K562 (cell line): Measurements from ENCODE around the gene SHANK2. TPM values are rescaled to one million over a fixed set of nuclear protein-coding genes. Genes with fewer than 3 reads are reported as not detected.

Experiments
- ATAC-seq: fragments of 200-7000 bp; cut with Tn5 transposase; 3 replicates; pipeline ENCODE4 v1.9.1; 2020; ENCODE audit warnings: moderate library complexity
- BruUV-seq: library from RNA; stranded (reverse); fragments of 400-500 nt; replicated peaks from 2 replicates; lab custom pipeline; 2021; lab: Mats Ljungman, UMichigan
- CTCF ChIA-PET: fragments of 300-600 bp; formaldehyde crosslinking; extraction: SDS; loops from one replicate; lab custom pipeline; 2021; ENCODE audit warnings: low intra/inter-chr PET ratio; lab: Yijun Ruan, JAX
- POLR2A ChIA-PET: fragments of 300-600, 350-650 bp; sonication (Branson Sonifier 250); formaldehyde crosslinking; extraction: SDS; loops from one replicate; lab custom pipeline; 2021; ENCODE audit warnings: antibody characterized with exemption, inconsistent platforms; lab: Yijun Ruan, JAX
- DNase-seq, 4 experiments: peaks; one replicate each; pipeline versions ENCODE4 v3.0.0 to v3.0.0-alpha.2; 2011 to 2018; ENCODE audit warnings: low spot score in 3 of 4, mixed read lengths in 3 of 4; ENCODE audit errors: extremely low read depth in 1 of 4
- FAIRE-seq: peaks from 2 replicates; lab custom pipeline; 2011; peaks lifted over from hg19 to GRCh38; lab: Jason Lieb, UNC
- H2AFZ ChIP-seq: 2 replicates; pipeline ENCODE4 v1.6.0; 2011; ENCODE audit warnings: low read depth, low read length, control low read depth, inconsistent platforms
- H3K27ac ChIP-seq: fragments of 200-600 bp; 3 replicates; pipeline ENCODE4 v1.8.0; 2011; ENCODE audit warnings: low read depth, mild to moderate bottlenecking, control low read depth, inconsistent platforms, low read length, moderate library complexity, mixed read lengths; ENCODE audit errors: extremely low read depth
- H3K27me3 ChIP-seq, 2 experiments: fragments of 300-600 bp in 1 of 2; 2 replicates in 1 of 2; 3 replicates in 1 of 2; pipeline versions ENCODE4 v1.6.0 to v1.8.0; 2011; ENCODE audit warnings: inconsistent platforms in 2 of 2, low read length in 2 of 2, mild to moderate bottlenecking in 1 of 2, mixed read lengths in 1 of 2, moderate library complexity in 1 of 2; ENCODE audit not compliant: control insufficient read depth in 2 of 2, insufficient read depth in 2 of 2
- H3K36me3 ChIP-seq: fragments of 300-600 bp; 3 replicates; pipeline ENCODE4 v1.8.0; 2011; ENCODE audit warnings: mild to moderate bottlenecking, low read length, inconsistent platforms; ENCODE audit not compliant: control insufficient read depth, insufficient read depth
- H3K4me1 ChIP-seq, 2 experiments: fragments of 200-600 bp in 1 of 2; replicated peaks in 1 of 2; 2 replicates in 1 of 2; 3 replicates in 1 of 2; pipeline versions ENCODE4 v1.5.1 to v1.8.0; 2011; ENCODE audit warnings: inconsistent platforms in 2 of 2, low read length in 2 of 2, mild to moderate bottlenecking in 1 of 2, mixed read lengths in 1 of 2, moderate library complexity in 1 of 2; ENCODE audit not compliant: control insufficient read depth in 2 of 2, insufficient read depth in 2 of 2
- H3K4me2 ChIP-seq: 2 replicates; pipeline ENCODE4 v1.6.1; 2011; ENCODE audit warnings: low read length, control low read depth, inconsistent platforms, mixed read lengths; ENCODE audit not compliant: insufficient read depth
- H3K4me3 ChIP-seq: fragments of 200-600 bp; sonication (generic), shearing (Covaris generic); 2 replicates; pipeline ENCODE4 v1.5.1; 2016; ENCODE audit warnings: control low read depth, inconsistent platforms
- H3K79me2 ChIP-seq: fragments of 200-600 bp; 3 replicates; pipeline ENCODE4 v1.8.0; 2011; ENCODE audit warnings: low read length, inconsistent platforms; ENCODE audit not compliant: control insufficient read depth, insufficient read depth
- H3K9ac ChIP-seq, 2 experiments: 2 replicates each; pipeline versions ENCODE4 v1.6.0 to v1.6.1; 2011; ENCODE audit warnings: low read depth in 2 of 2, low read length in 2 of 2, control low read depth in 1 of 2, inconsistent platforms in 1 of 2, mild to moderate bottlenecking in 1 of 2, mixed read lengths in 1 of 2; ENCODE audit not compliant: insufficient read depth in 1 of 2
- H3K9me1 ChIP-seq: one replicate; pipeline ENCODE4 v1.6.0; 2011; ENCODE audit warnings: inconsistent platforms, mild to moderate bottlenecking, low read length, moderate library complexity; ENCODE audit not compliant: control insufficient read depth, insufficient read depth
- H3K9me3 ChIP-seq: replicated peaks from 2 replicates; pipeline ENCODE4 v1.5.1; 2011; ENCODE audit warnings: low read depth, low read length, inconsistent platforms; ENCODE audit not compliant: control insufficient read depth, insufficient read depth
- H4K20me1 ChIP-seq: replicated peaks from 2 replicates; pipeline ENCODE4 v1.6.1; 2011; ENCODE audit warnings: low read length, inconsistent platforms, mixed read lengths; ENCODE audit not compliant: control insufficient read depth, insufficient read depth
- CAMTA2 ChIP-seq: fragments of 250-450 bp; sonication (Bioruptor Pico); conservative IDR thresholded peaks from 2 replicates; pipeline ENCODE4 v1.5.1; 2022
- CBX8 ChIP-seq: fragments of 200-600 bp; sonication (generic); IDR thresholded peaks from 2 replicates; pipeline ENCODE4 v1.6.1; 2012; ENCODE audit warnings: borderline replicate concordance, mixed run types, low read depth, mild to moderate bottlenecking, moderate library complexity, mixed read lengths, low read length, control low read depth, inconsistent platforms; ENCODE audit not compliant: poor library complexity, severe bottlenecking; ENCODE audit errors: extremely low read depth
- ETV5 ChIP-seq: sonication (generic); formaldehyde crosslinking; IDR thresholded peaks from 2 replicates; pipeline ENCODE4 v1.4.0; 2020; ENCODE audit warnings: low read depth, mild to moderate bottlenecking, missing genetic modification reagents
- HEY1 ChIP-seq: fragments of 250-450 bp; sonication (Bioruptor Pico); IDR thresholded peaks from 2 replicates; pipeline ENCODE4 v1.5.0; 2020; ENCODE audit warnings: mild to moderate bottlenecking, moderate library complexity, borderline replicate concordance
- MITF ChIP-seq: IDR thresholded peaks from 2 replicates; pipeline ENCODE4 v1.6.1; 2014; ENCODE audit warnings: antibody characterized with exemption
- MXI1 ChIP-seq: IDR thresholded peaks from 2 replicates; pipeline ENCODE4 v1.6.1; 2011; ENCODE audit warnings: low read depth, mild to moderate bottlenecking, improper control_type of control experiment, low read length
- NFE2L1 ChIP-seq: fragments of 450-650 bp; IDR thresholded peaks from 2 replicates; pipeline ENCODE4 v1.6.1; 2016; ENCODE audit warnings: missing genetic modification characterization, low read depth, mild to moderate bottlenecking, missing compliant biosample characterization, moderate library complexity, borderline replicate concordance
- NR4A1 ChIP-seq, 2 experiments: fragments of 250-450 bp in 1 of 2; fragments of 450-650 bp in 1 of 2; sonication (Bioruptor Pico) in 1 of 2; IDR thresholded peaks; 2 replicates each; pipeline versions ENCODE4 v1.4.0 to v1.6.1; 2016 to 2020; ENCODE audit warnings: mild to moderate bottlenecking in 2 of 2, missing compliant biosample characterization in 1 of 2, missing genetic modification characterization in 1 of 2, moderate library complexity in 1 of 2
- PRPF4 ChIP-seq: fragments of 200-400 bp; formaldehyde crosslinking; IDR thresholded peaks from one replicate; pipeline ENCODE4 v1.6.1; 2017; ENCODE audit warnings: low read length, low read depth, mild to moderate bottlenecking; ENCODE audit not compliant: insufficient read depth, poor library complexity, severe bottlenecking
- PYGO2 ChIP-seq: fragments of 450-650 bp; IDR thresholded peaks from 2 replicates; pipeline ENCODE4 v1.6.1; 2016; ENCODE audit warnings: mild to moderate bottlenecking, missing genetic modification characterization, moderate library complexity, missing compliant biosample characterization
- SLC30A9 ChIP-seq: fragments of 250-450 bp; sonication (Bioruptor Pico); IDR thresholded peaks from 2 replicates; pipeline ENCODE4 v1.8.0; 2022; ENCODE audit warnings: mild to moderate bottlenecking, moderate library complexity
- THAP12 ChIP-seq: fragments of 250-450 bp; sonication (Bioruptor Pico); IDR thresholded peaks from 2 replicates; pipeline ENCODE4 v1.9.0; 2021; ENCODE audit warnings: mild to moderate bottlenecking, inconsistent platforms
- ZFP36 ChIP-seq: fragments of 150-350 bp; IDR thresholded peaks from 2 replicates; pipeline ENCODE4 v1.6.1; 2018; ENCODE audit warnings: low read length, low read depth; ENCODE audit not compliant: partially characterized antibody
- ZNF217 ChIP-seq: sonication (generic); formaldehyde crosslinking; IDR thresholded peaks from 2 replicates; pipeline ENCODE4 v1.8.0; 2022; ENCODE audit warnings: mild to moderate bottlenecking, missing genetic modification reagents
- ZNF696 ChIP-seq: fragments of 250-450 bp; sonication (Bioruptor Pico); conservative IDR thresholded peaks from 2 replicates; pipeline ENCODE4 v1.4.0; 2020; ENCODE audit warnings: mild to moderate bottlenecking, moderate library complexity
- ZNF740 ChIP-seq, 3 experiments: fragments of 200-800 bp in 1 of 3; sonication (Bioruptor generic) in 1 of 3; sonication (generic) in 1 of 3; formaldehyde crosslinking in 1 of 3; IDR thresholded peaks; 2 replicates each; pipeline versions ENCODE4 v1.6.1 to v1.8.0; 2016 to 2022; ENCODE audit warnings: mild to moderate bottlenecking in 2 of 3, missing compliant biosample characterization in 2 of 3, missing genetic modification characterization in 2 of 3, missing genetic modification reagents in 1 of 3
- whole genome bisulfite sequencing: fragments of 100-300 bp; shearing (Covaris generic); methylation state at CpG from one replicate; pipeline ENCODE4 v1.1.6; 2016; ENCODE audit warnings: low coverage, mixed read lengths; ENCODE audit not compliant: insufficient coverage; ENCODE audit errors: missing lambda C conversion rate; 5-methylcytosine and 5-hydroxymethylcytosine counted together
- in situ Hi-C: fragments of 300-500 bp; cut with MboI; formaldehyde crosslinking; loops from 4 replicates; pipeline ENCODE4 v1.15.0; 2018; ENCODE audit warnings: inconsistent platforms, mixed read lengths
- intact Hi-C: fragments of 100-400 bp; cut with micrococcal nuclease; formaldehyde crosslinking; loops from 2 replicates; pipeline ENCODE4 v1.14.2; 2022
- polyA plus RNA-seq, 8 experiments: library from polyadenylated mRNA; depleted of rRNA in 4 of 8; stranded (reverse) in 5 of 8; unstranded in 3 of 8; fragments of >200 nt; fragmentation: Nextera tagmentation in 2 of 8; fragmentation: Illumina TruSeq in 1 of 8; extraction: Ambion mirVana in 2 of 8; extraction: Trizol in 1 of 8; gene quantifications; 2 replicates each; pipeline versions ENCODE4 v1.2.1 to v1.2.3, GENCODE V29; 2011 to 2014; ENCODE audit warnings: inconsistent platforms in 1 of 8, missing spikeins in 1 of 8
- total RNA-seq, 7 experiments: library from RNA; depleted of rRNA in 6 of 7; stranded (reverse); fragments of >200 nt in 6 of 7; fragmentation: Illumina TruSeq in 2 of 7; extraction: Trizol in 2 of 7; gene quantifications; 2 replicates each; pipeline versions ENCODE4 v1.2.1 to v1.2.3, GENCODE V29; 2011 to 2021; ENCODE audit warnings: low replicate concordance in 1 of 7

Gene SHANK2
- total and polyA plus RNA-seq, 9 of the 15 experiments (the other 6 are each of a cell fraction or from before 2014, with no cell fraction given): 0.04 to 0.07 TPM; not detected in 7

GRCh38 chr11:71294846-71295600 is 42.6 kb upstream of the SHANK2 start:
- DNase-seq (no peak), ATAC-seq (no peak), FAIRE-seq (no peak)
- 2% methylated on average over 9 of the region's 9 CpGs for WGBS
- no TSS peak for BruUV-seq
- Histone ChIP-seq H3K27me3 (peaks cover 4 to 19% of the 10 kb centered on the region in 2 experiments; a peak in 2 of 5 replicates), H3K4me2 (no peak overlapping the region), H3K4me1 (no peaks in the 10 kb centered on the region), H3K9ac (no peak overlapping the region), H3K27ac (no peak overlapping the region), H3K36me3 (no peaks in the 10 kb centered on the region), H2AFZ (no peak overlapping the region), H3K4me3 (no peak overlapping the region), H3K79me2 (no peaks in the 10 kb centered on the region), H4K20me1 (no peaks in the 10 kb centered on the region), H3K9me3 (no peaks in the 10 kb centered on the region), H3K9me1 (no peaks in the 10 kb centered on the region)
- no peak for TF ChIP-seq CAMTA2 (CRISPR knock-in tag)
- TF ChIP-seq ZFP36: no peak
- TF ChIP-seq NR4A1 (CRISPR knock-in tag; IDR thresholded peaks at IDR 0.05): no peak
- no peak for TF ChIP-seq NR4A1 (tag; IDR thresholded peaks at IDR 0.05)
- no peak for TF ChIP-seq ZNF217 (CRISPR knock-in tag)
- no peak for TF ChIP-seq NFE2L1 (tag)
- TF ChIP-seq THAP12: no peak
- TF ChIP-seq ETV5 (CRISPR knock-in tag): no peak
- no peak for TF ChIP-seq PRPF4
- no peak for TF ChIP-seq HEY1 (CRISPR knock-in tag)
- TF ChIP-seq ZNF696 (CRISPR knock-in tag): no peak
- TF ChIP-seq MITF: no peak
- no peak for TF ChIP-seq PYGO2
- TF ChIP-seq CBX8: no peak
- TF ChIP-seq MXI1: no peak
- TF ChIP-seq ZNF740 (CRISPR knock-in tag; IDR thresholded peaks at IDR 0.05): no peak
- no peak for TF ChIP-seq ZNF740 (tag; IDR thresholded peaks at IDR 0.05)
- no peak for TF ChIP-seq SLC30A9 (CRISPR knock-in tag)
- ChIA-PET POLR2A (interaction anchor here (1.2 kb wide), 1 partner anchor 12 kb away, joined by 3 read pairs; no protein-coding TSS in a partner anchor), CTCF (no interaction called here)
- in situ Hi-C loops: no loop called here
- intact Hi-C loops: no loop called here
